Activated CD4-positive, alpha-beta memory T cell treated with anti-CD3 and anti-CD28 coated beads for 36 hours (primary cell): ENCODE data around the gene GALNT15. TPM values are rescaled to one million over a fixed set of nuclear protein-coding genes. Genes with fewer than 3 reads are reported as not detected.
A peak's percentile ranks its signal among the peaks of the same experiment; 100 is the strongest.

Experiments used
- CTCF ChIA-PET: fragments of 350-600 bp; sonication (Branson Sonifier 250); formaldehyde crosslinking; loops from one replicate; lab custom pipeline; 2021; ENCODE audit warnings: antibody characterized with exemption, inconsistent platforms; lab: Charles Lee
- POLR2A ChIA-PET: fragments of 350-600 bp; sonication (Branson Sonifier 250); formaldehyde crosslinking; loops from one replicate; lab custom pipeline; 2021; ENCODE audit warnings: antibody characterized with exemption; lab: Charles Lee
- DNase-seq: peaks from one replicate; pipeline ENCODE4 v3.0.0-alpha.2; 2020
- H3K27ac Mint-ChIP-seq: one replicate; pipeline ENCODE4 v1.8.0; 2021; ENCODE audit warnings: mixed read lengths
- H3K27me3 Mint-ChIP-seq: one replicate; pipeline ENCODE4 v1.8.0; 2021; ENCODE audit warnings: mixed read lengths
- H3K36me3 Mint-ChIP-seq: one replicate; pipeline ENCODE4 v1.8.0; 2021; ENCODE audit warnings: mixed read lengths
- H3K4me1 Mint-ChIP-seq: one replicate; pipeline ENCODE4 v1.8.0; 2021; ENCODE audit warnings: low read depth, mixed read lengths
- H3K4me3 Mint-ChIP-seq: one replicate; pipeline ENCODE4 v1.8.0; 2021; ENCODE audit warnings: mild to moderate bottlenecking, mixed read lengths
- H3K9me3 Mint-ChIP-seq: one replicate; pipeline ENCODE4 v1.8.0; 2021; ENCODE audit warnings: mixed read lengths
- intact Hi-C: fragments of 100-400 bp; cut with micrococcal nuclease; formaldehyde crosslinking; loops from one replicate; pipeline ENCODE4 v1.15.1; 2023
- total RNA-seq, 2 experiments: library from RNA; stranded (reverse); gene quantifications; one replicate each; pipeline ENCODE4 v1.2.3, GENCODE V29; 2021

The GALNT15 gene
- total RNA-seq, 2 experiments from 2014 or later = not detected

- DNase-seq = no peak
- Mint-ChIP-seq H3K27me3 (no peaks in the 10 kb centered on the region), H3K27ac (no peak overlapping the region), H3K9me3 (no peaks in the 10 kb centered on the region), H3K36me3 (no peaks in the 10 kb centered on the region), H3K4me3 (no peak overlapping the region), H3K4me1 (peaks cover 16% of the 10 kb centered on the region)
- ChIA-PET CTCF (interaction anchor here (2.3 kb wide), 1 partner anchor 202 kb away, joined by 6 read pairs; no protein-coding TSS in a partner anchor), POLR2A (no interaction called here)
- intact Hi-C loops = loop anchor here (5.0 to 10.0 kb wide), 3 partner anchors 38 to 1045 kb away; partner anchors contain the start of gene CAPN7
Observed at GRCh38 chr3:16249886-16250285, 75.4 kb downstream of the GALNT15 start.

DNA sequence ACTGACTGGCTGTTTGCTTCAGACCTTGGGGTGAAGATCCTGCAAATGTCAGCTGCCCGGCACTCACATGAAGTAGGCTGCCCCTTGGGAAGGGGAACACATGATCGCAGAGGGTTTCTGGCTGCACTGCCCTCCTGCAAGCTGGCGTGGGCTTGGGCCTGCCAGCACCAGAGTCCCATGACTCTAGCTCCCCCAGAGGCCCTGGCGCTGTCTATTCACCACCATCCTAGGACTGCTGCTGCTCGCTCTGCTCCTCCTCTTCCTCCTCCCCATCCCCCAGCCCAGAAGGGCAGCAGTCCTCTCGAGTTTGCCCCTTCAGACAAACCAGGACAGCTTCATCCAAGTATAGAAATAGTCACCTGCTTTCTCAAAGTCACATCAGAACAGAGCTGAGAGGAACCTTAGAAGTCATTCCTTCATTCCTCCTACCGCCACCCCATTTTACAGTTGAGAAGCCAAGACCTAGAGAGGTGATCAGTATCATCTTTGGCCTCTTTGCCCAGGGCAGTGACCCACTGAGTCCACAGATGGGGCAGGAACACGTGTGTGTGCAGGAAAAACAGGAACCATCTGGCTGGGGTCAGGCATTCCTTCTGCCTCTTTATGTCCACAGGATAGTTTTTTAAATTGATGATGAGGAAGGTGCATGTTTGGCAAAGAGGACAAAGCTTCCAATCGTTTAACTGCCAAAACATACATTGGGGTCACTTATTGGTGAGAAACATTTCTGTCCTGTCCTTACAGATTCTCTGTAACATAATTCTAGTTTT lies 77.0 kb downstream of the GALNT15 start:
- Mint-ChIP-seq H3K27ac (no peak overlapping the region), H3K36me3 (no peaks in the 10 kb centered on the region), H3K4me1 (peaks cover 23% of the 10 kb centered on the region), H3K9me3 (no peaks in the 10 kb centered on the region), H3K27me3 (no peaks in the 10 kb centered on the region), H3K4me3 (no peak overlapping the region)
- CTCF ChIA-PET = interaction anchor here (2.0 to 2.3 kb wide), 3 partner anchors 73 to 204 kb away, joined by 6 read pairs; no protein-coding TSS in a partner anchor
- POLR2A ChIA-PET = no interaction called here
- intact Hi-C loops = no loop called here
- DNase-seq = no peak

DNA sequence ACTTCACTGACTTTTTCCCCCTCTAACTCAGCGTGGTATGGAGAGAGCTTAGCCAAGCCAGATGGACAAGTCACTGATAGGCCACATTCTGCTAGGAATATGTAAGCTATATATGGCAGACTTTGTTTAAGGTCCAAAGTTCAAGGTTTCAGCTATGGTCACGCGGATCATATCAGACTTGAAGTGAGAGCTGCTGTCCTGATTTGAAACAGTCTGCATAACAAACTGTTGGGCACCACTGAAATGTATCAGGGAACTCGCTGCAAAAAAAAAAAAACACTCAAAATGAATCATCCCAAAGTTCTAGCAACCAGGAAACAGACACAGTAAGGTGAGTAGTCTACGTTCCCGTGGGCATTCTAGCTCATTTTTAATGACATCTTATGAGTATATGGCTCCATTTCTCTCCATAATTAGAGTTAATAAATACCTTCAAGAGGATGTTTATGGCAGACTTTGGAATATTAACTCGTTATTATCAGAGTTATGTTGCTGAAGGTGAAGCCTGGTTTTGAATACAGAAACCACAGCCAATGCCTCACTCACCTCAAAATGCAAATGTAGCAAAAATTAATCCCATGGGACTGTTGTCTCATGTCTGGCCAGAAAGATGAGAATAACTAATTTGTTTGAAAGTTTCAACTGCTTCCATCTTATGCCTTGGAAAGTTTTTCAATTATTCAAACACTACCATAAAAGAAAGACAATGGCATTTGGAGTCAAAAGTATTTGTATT lies 77.9 kb downstream of the GALNT15 start:
- intact Hi-C loops = no loop called here
- no peak for DNase-seq
- Mint-ChIP-seq H3K4me3 (no peak overlapping the region), H3K36me3 (no peaks in the 10 kb centered on the region), H3K4me1 (peaks cover 16% of the 10 kb centered on the region), H3K9me3 (no peaks in the 10 kb centered on the region), H3K27ac (no peak overlapping the region), H3K27me3 (no peaks in the 10 kb centered on the region)
- CTCF ChIA-PET = interaction anchor here (0.6 to 2.3 kb wide), 5 partner anchors 9 to 205 kb away, joined by 3 to 6 read pairs (median 6); no protein-coding TSS in a partner anchor
- POLR2A ChIA-PET = no interaction called here

GRCh38 chr3:16252988-16253387 lies 78.5 kb downstream of the GALNT15 start:
- Mint-ChIP-seq H3K27me3 (no peaks in the 10 kb centered on the region), H3K9me3 (no peaks in the 10 kb centered on the region), H3K4me1 (peaks cover 14% of the 10 kb centered on the region), H3K27ac (no peak overlapping the region), H3K36me3 (no peaks in the 10 kb centered on the region), H3K4me3 (no peak overlapping the region)
- no peak for DNase-seq
- ChIA-PET POLR2A (no interaction called here), CTCF (interaction anchor here (1.0 kb wide), 1 partner anchor 72 kb away, joined by 3 read pairs; no protein-coding TSS in a partner anchor)
- intact Hi-C loops = no loop called here

- Mint-ChIP-seq H3K9me3 (no peaks in the 10 kb centered on the region), H3K27ac (no peak overlapping the region), H3K4me1 (peaks cover 14% of the 10 kb centered on the region), H3K27me3 (no peaks in the 10 kb centered on the region), H3K36me3 (no peaks in the 10 kb centered on the region), H3K4me3 (no peak overlapping the region)
- ChIA-PET POLR2A (no interaction called here), CTCF (interaction anchor here (1.4 kb wide), 1 partner anchor 14 kb away, joined by 3 read pairs; no protein-coding TSS in a partner anchor)
- DNase-seq = no peak
- intact Hi-C loops = no loop called here
Observed at GRCh38 chr3:16253601-16254000, 79.1 kb downstream of the GALNT15 start.

DNA sequence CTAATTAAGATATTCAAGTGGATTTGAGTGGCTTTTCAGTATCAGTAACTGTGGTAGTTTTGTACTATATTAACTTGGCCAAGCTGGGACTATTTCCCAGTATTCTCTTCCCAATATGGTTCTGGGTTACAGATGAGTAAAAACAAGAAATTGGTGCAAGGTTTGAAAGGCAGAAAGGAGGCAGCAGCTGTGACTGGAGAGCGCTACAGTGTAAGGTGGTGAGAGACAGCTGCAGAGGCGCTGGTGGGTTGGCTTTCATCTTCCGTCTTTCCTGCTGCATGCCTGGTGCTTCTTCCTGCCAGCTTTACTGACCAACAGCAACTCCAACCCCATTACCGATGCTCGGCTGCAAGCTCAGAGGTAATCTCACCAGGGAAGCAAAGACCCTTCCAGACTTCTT lies 80.4 kb downstream of the GALNT15 start:
- no peaks in the 10 kb centered on the region for H3K27me3 Mint-ChIP-seq
- peaks cover 5% of the 10 kb centered on the region for H3K36me3 Mint-ChIP-seq
- ChIA-PET POLR2A (interaction anchor here (1.0 to 1.2 kb wide), 2 partner anchors 9 to 46 kb away, joined by 3 to 4 read pairs; no protein-coding TSS in a partner anchor), CTCF (interaction anchor here (1.4 kb wide), 1 partner anchor 12 kb away, joined by 3 read pairs; no protein-coding TSS in a partner anchor)
- H3K27ac Mint-ChIP-seq = no peak overlapping the region
- intact Hi-C loops = no loop called here
- no peak for DNase-seq
- peak overlapping the region; percentile 4 for H3K4me3 Mint-ChIP-seq
- no peaks in the 10 kb centered on the region for H3K9me3 Mint-ChIP-seq
- peaks cover 14% of the 10 kb centered on the region for H3K4me1 Mint-ChIP-seq

DNA sequence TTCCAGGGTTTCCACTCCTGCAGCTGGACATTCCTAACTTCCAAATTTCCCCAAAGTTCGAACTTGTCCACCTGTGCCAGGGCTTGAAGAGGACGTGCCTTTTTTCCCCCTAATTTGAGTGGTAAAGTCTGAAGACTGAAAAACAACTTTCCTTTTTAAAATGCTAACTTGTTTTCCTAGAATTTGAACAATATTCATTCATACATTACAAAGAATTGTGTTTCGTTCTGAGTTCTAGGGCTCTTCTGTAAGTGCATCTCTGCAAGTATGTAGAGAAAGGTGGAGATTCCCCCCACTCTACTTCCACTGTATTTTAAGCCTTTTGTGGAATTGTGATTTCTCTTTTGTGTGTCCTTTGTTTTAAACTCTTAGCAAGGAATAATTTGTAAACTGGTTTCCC lies 80.8 kb downstream of the GALNT15 start:
- H3K27me3 Mint-ChIP-seq = no peaks in the 10 kb centered on the region
- H3K9me3 Mint-ChIP-seq = no peaks in the 10 kb centered on the region
- H3K36me3 Mint-ChIP-seq = peaks cover 7% of the 10 kb centered on the region
- peaks cover 14% of the 10 kb centered on the region for H3K4me1 Mint-ChIP-seq
- H3K27ac Mint-ChIP-seq = no peak overlapping the region
- CTCF ChIA-PET = no interaction called here
- peak overlapping the region; percentile 4 for H3K4me3 Mint-ChIP-seq
- no peak for DNase-seq
- intact Hi-C loops = no loop called here
- POLR2A ChIA-PET = interaction anchor here (1.0 to 1.2 kb wide), 2 partner anchors 9 to 46 kb away, joined by 3 to 4 read pairs; no protein-coding TSS in a partner anchor

DNA sequence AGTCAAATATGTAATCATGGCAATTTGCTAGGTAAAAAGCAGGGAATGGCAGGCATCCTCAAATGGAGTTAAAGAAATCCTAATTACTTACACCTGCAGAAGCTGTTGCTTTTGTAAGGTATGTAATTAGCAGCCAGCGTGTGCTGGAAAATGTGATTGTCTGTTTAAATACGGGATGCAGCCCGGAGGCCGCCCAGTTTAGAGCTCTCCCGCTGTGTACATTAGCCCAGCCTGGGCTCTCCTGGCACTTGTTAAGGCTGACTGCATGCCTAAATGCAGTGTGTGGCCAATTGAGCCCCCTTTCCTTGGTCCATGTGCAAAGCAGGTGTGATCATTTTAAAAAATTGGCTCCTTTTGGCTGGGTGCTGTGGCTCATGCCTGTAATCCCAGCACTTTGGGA lies 81.2 kb downstream of the GALNT15 start:
- Mint-ChIP-seq H3K9me3 (no peaks in the 10 kb centered on the region), H3K4me3 (no peak overlapping the region), H3K4me1 (peaks cover 14% of the 10 kb centered on the region), H3K36me3 (peaks cover 7% of the 10 kb centered on the region), H3K27me3 (no peaks in the 10 kb centered on the region), H3K27ac (no peak overlapping the region)
- DNase-seq = no peak
- POLR2A ChIA-PET = interaction anchor here (1.2 kb wide), 1 partner anchor 45 kb away, joined by 4 read pairs; no protein-coding TSS in a partner anchor
- CTCF ChIA-PET = no interaction called here
- intact Hi-C loops = no loop called here

DNA sequence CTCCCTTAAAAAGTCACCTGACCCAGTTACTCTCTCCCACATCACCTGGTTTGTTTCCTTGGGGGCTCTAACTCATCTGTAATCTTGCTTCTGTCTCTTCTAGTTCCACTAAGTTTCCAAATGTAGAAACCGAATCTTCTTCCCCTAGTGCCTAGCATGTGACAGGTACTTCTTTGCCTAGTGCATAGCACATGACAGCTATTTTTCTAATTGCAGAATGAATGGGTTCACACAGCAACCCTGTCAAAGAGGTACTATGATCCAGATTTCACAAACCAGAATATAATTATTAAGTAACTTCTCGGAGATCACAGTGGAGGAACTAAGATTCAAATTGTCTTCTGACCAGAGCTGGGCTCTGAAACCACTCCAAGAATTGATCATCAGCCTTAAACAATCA lies 82.8 kb downstream of the GALNT15 start:
- Mint-ChIP-seq H3K27me3 (no peaks in the 10 kb centered on the region), H3K4me3 (no peak overlapping the region), H3K4me1 (peaks cover 16% of the 10 kb centered on the region), H3K9me3 (no peaks in the 10 kb centered on the region), H3K36me3 (peaks cover 7% of the 10 kb centered on the region), H3K27ac (no peak overlapping the region)
- DNase-seq = no peak
- CTCF ChIA-PET = interaction anchor here (1.2 kb wide), 1 partner anchor 62 kb away, joined by 4 read pairs; no protein-coding TSS in a partner anchor
- intact Hi-C loops = no loop called here
- POLR2A ChIA-PET = no interaction called here

DNA sequence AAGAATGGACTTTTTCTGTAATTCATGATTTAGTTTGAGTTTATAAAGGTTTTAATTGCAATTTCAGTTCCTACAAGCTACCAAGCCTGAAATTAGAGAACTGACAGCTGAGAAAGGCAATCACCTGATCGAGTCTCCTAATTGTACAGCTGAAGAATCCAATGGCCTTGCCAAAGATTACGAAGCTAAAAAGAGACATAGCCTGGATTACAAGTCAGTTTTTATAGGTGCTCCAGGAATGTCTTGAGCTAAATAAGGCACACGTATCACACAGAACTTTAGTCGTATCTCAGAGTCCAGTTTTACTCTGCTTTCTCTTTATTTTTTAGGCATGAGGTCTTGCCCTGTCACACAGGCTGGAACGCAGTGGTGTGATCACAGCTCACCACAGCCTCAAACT lies 83.7 kb downstream of the GALNT15 start:
- intact Hi-C loops = no loop called here
- H3K4me3 Mint-ChIP-seq = no peak overlapping the region
- H3K27ac Mint-ChIP-seq = no peak overlapping the region
- DNase-seq = no peak
- H3K36me3 Mint-ChIP-seq = peaks cover 7% of the 10 kb centered on the region
- H3K27me3 Mint-ChIP-seq = no peaks in the 10 kb centered on the region
- no peaks in the 10 kb centered on the region for H3K9me3 Mint-ChIP-seq
- POLR2A ChIA-PET = no interaction called here
- peaks cover 16% of the 10 kb centered on the region for H3K4me1 Mint-ChIP-seq
- CTCF ChIA-PET = interaction anchor here (1.2 to 1.5 kb wide), 2 partner anchors 11 to 61 kb away, joined by 4 to 6 read pairs; no protein-coding TSS in a partner anchor

DNA sequence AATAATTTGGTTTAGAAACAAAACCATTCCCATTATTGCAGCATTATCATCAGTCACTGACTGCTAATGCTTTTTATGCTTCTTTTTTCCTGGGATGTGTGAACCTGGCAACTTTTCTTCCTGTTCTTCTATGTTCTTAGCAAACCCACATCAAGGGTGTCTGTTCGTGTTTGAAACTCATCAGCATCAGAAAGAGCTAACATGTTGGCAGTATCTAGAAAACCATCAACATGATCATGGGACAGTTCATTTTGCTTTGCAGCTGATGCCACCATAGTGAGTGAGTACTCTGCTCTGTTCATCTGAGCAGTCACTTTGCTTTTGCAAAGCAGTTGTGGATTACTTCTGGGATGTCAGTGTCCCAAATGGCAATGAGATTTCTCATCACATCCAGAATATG lies 84.4 kb downstream of the GALNT15 start:
- H3K27ac Mint-ChIP-seq = no peak overlapping the region
- ChIA-PET POLR2A (no interaction called here), CTCF (interaction anchor here (1.5 kb wide), 1 partner anchor 11 kb away, joined by 6 read pairs; no protein-coding TSS in a partner anchor)
- no peak overlapping the region for H3K4me3 Mint-ChIP-seq
- no peak for DNase-seq
- intact Hi-C loops = no loop called here
- H3K27me3 Mint-ChIP-seq = no peaks in the 10 kb centered on the region
- H3K4me1 Mint-ChIP-seq = peaks cover 17% of the 10 kb centered on the region
- H3K9me3 Mint-ChIP-seq = no peaks in the 10 kb centered on the region
- peaks cover 7% of the 10 kb centered on the region for H3K36me3 Mint-ChIP-seq

DNA sequence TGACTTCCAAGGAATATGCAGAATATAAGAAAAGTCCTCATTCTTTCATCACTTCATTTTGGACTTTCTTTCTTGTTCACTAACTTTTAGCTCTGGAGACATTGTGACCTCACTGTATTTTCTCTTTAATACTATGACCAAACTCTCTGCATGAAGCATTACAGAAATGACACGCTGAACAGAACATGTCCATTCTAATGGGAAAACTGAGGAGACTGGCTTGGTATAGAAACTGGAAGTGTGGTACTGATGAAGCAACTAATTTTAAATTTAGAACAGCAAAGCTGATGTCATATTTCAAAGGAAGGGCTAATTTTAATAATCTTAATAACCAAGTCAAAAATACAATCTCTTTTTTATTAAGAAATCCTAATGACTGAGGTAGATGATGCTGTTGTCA lies 85.6 kb downstream of the GALNT15 start:
- intact Hi-C loops = loop anchor here (10.0 kb wide), 1 partner anchor 625 kb away; the partner anchor contains the start of gene PLCL2
- H3K4me1 Mint-ChIP-seq = peaks cover 13% of the 10 kb centered on the region
- CTCF ChIA-PET = no interaction called here
- POLR2A ChIA-PET = no interaction called here
- H3K36me3 Mint-ChIP-seq = peaks cover 7% of the 10 kb centered on the region
- no peaks in the 10 kb centered on the region for H3K9me3 Mint-ChIP-seq
- H3K4me3 Mint-ChIP-seq = no peak overlapping the region
- DNase-seq = no peak
- no peaks in the 10 kb centered on the region for H3K27me3 Mint-ChIP-seq
- no peak overlapping the region for H3K27ac Mint-ChIP-seq
